WTC11 (cell line): ENCODE data around the gene C10orf88. TPM values are rescaled to one million over a fixed set of nuclear protein-coding genes. Genes with fewer than 3 reads are reported as not detected.

ENCODE experiments used
- CREM ChIP-seq: sonication (generic); formaldehyde crosslinking; IDR thresholded peaks from 2 replicates; pipeline ENCODE4 v1.8.1; 2022; ENCODE audit warnings: mild to moderate bottlenecking, missing genetic modification reagents, moderate library complexity
- CTCF ChIP-seq: fragments of 200-600 bp; IDR thresholded peaks from 2 replicates; pipeline ENCODE4 v1.8.0; 2022; ENCODE audit warnings: antibody characterized with exemption
- E2F5 ChIP-seq: sonication (generic); formaldehyde crosslinking; IDR thresholded peaks from 2 replicates; pipeline ENCODE4 v1.8.1; 2022; ENCODE audit warnings: mild to moderate bottlenecking, moderate library complexity, missing genetic modification reagents
- ERG ChIP-seq: fragments of 250-450 bp; sonication (Bioruptor Pico); IDR thresholded peaks from 2 replicates; pipeline ENCODE4 v1.8.0; 2021; ENCODE audit warnings: mild to moderate bottlenecking
- FOXK1 ChIP-seq: sonication (generic); formaldehyde crosslinking; IDR thresholded peaks from 2 replicates; pipeline ENCODE4 v1.8.0; 2022; ENCODE audit warnings: mild to moderate bottlenecking, moderate library complexity, missing genetic modification reagents
- GABPB1 ChIP-seq: sonication (generic); formaldehyde crosslinking; IDR thresholded peaks from 2 replicates; pipeline ENCODE4 v1.8.1; 2023; ENCODE audit warnings: mild to moderate bottlenecking, missing genetic modification reagents
- GRHL2 ChIP-seq: fragments of 250-450 bp; sonication (Bioruptor Pico); IDR thresholded peaks from 2 replicates; pipeline ENCODE4 v1.8.0; 2022; ENCODE audit warnings: mild to moderate bottlenecking, moderate library complexity; ENCODE audit not compliant: insufficient replicate concordance, severe bottlenecking
- HMGXB4 ChIP-seq: sonication (generic); formaldehyde crosslinking; IDR thresholded peaks from 2 replicates; pipeline ENCODE4 v1.8.1; 2023; ENCODE audit warnings: mild to moderate bottlenecking, moderate library complexity, missing genetic modification reagents
- JAZF1 ChIP-seq: fragments of 250-450 bp; sonication (Bioruptor Pico); IDR thresholded peaks from 2 replicates; pipeline ENCODE4 v1.9.0; 2021; ENCODE audit warnings: moderate library complexity, mild to moderate bottlenecking, inconsistent platforms
- MLX ChIP-seq: sonication (generic); formaldehyde crosslinking; IDR thresholded peaks from 2 replicates; pipeline ENCODE4 v1.8.1; 2023; ENCODE audit warnings: mild to moderate bottlenecking, missing genetic modification reagents, moderate library complexity
- NFE2L1 ChIP-seq: sonication (generic); formaldehyde crosslinking; IDR thresholded peaks from 2 replicates; pipeline ENCODE4 v1.8.1; 2023; ENCODE audit warnings: missing genetic modification reagents
- NFYB ChIP-seq: sonication (generic); formaldehyde crosslinking; conservative IDR thresholded peaks from 2 replicates; pipeline ENCODE4 v1.8.0; 2022; ENCODE audit warnings: low read depth, missing genetic modification reagents
- PREB ChIP-seq: sonication (generic); formaldehyde crosslinking; IDR thresholded peaks from 2 replicates; pipeline ENCODE4 v1.8.1; 2022; ENCODE audit warnings: mild to moderate bottlenecking, missing genetic modification reagents, moderate library complexity, borderline replicate concordance
- RORB ChIP-seq: fragments of 250-450 bp; sonication (Bioruptor Pico); IDR thresholded peaks from 2 replicates; pipeline ENCODE4 v1.9.0; 2021; ENCODE audit warnings: mild to moderate bottlenecking
- SMAD3 ChIP-seq: sonication (generic); formaldehyde crosslinking; IDR thresholded peaks from 2 replicates; pipeline ENCODE4 v1.8.0; 2022; ENCODE audit warnings: missing genetic modification reagents, mild to moderate bottlenecking, borderline replicate concordance
- STAT6 ChIP-seq: sonication (generic); formaldehyde crosslinking; conservative IDR thresholded peaks from 2 replicates; pipeline ENCODE4 v1.8.1; 2023; ENCODE audit warnings: mild to moderate bottlenecking, low read depth, missing genetic modification reagents, moderate library complexity
- TCF7 ChIP-seq: sonication (generic); formaldehyde crosslinking; IDR thresholded peaks from 2 replicates; pipeline ENCODE4 v1.8.0; 2022; ENCODE audit warnings: mild to moderate bottlenecking, low read depth, missing genetic modification reagents, moderate library complexity
- USF1 ChIP-seq: sonication (generic); formaldehyde crosslinking; IDR thresholded peaks from 2 replicates; pipeline ENCODE4 v1.8.0; 2022; ENCODE audit warnings: mild to moderate bottlenecking, missing genetic modification reagents
- ZNF138 ChIP-seq: sonication (generic); formaldehyde crosslinking; conservative IDR thresholded peaks from 2 replicates; pipeline ENCODE4 v1.8.1; 2022; ENCODE audit warnings: mild to moderate bottlenecking, moderate library complexity, missing genetic modification reagents
- ZNF219 ChIP-seq: sonication (generic); formaldehyde crosslinking; IDR thresholded peaks from 2 replicates; pipeline ENCODE4 v1.8.0; 2023; ENCODE audit warnings: missing genetic modification reagents, mild to moderate bottlenecking, borderline replicate concordance
- ZNF396 ChIP-seq: fragments of 250-450 bp; sonication (Bioruptor Pico); IDR thresholded peaks from 2 replicates; pipeline ENCODE4 v1.8.0; 2021; ENCODE audit warnings: mild to moderate bottlenecking, moderate library complexity, borderline replicate concordance
- ZNF416 ChIP-seq: fragments of 250-450 bp; sonication (Bioruptor Pico); IDR thresholded peaks from 2 replicates; pipeline ENCODE4 v1.9.0; 2021; ENCODE audit warnings: mild to moderate bottlenecking, inconsistent platforms
- ZNF512 ChIP-seq: sonication (generic); formaldehyde crosslinking; IDR thresholded peaks from 2 replicates; pipeline ENCODE4 v1.8.1; 2022; ENCODE audit warnings: missing genetic modification reagents, borderline replicate concordance
- total RNA-seq: library from RNA; stranded (reverse); gene quantifications from 3 replicates; pipeline ENCODE4 v1.2.3, GENCODE V29; 2021

The C10orf88 gene
- total RNA-seq, 1 experiment from 2014 or later = 6.5 TPM

- TF ChIP-seq E2F5 (CRISPR knock-in tag) (peak; percentile 71; the same call in 1 of the 2 replicates), ZNF219 (peak; percentile 54; the same call in 1 of the 2 replicates), ZNF416 (peak; percentile 68; the same call in 1 of the 2 replicates), JAZF1 (CRISPR knock-in tag) (no peak), STAT6 (CRISPR knock-in tag) (no peak), GABPB1 (peak; percentile 59; the same call in 1 of the 2 replicates), PREB (CRISPR knock-in tag) (no peak), ZNF512 (CRISPR knock-in tag) (no peak), MLX (CRISPR knock-in tag) (no peak), RORB (CRISPR knock-in tag) (no peak), FOXK1 (CRISPR knock-in tag) (peak; percentile 90), USF1 (CRISPR knock-in tag) (peak; percentile 55; the same call in 1 of the 2 replicates), NFYB (CRISPR knock-in tag) (no peak), TCF7 (CRISPR knock-in tag) (no peak), CTCF (peak; percentile 77), ZNF396 (CRISPR knock-in tag) (no peak), ZNF138 (CRISPR knock-in tag) (0 out of 2 replicates have a peak, but pooled peaks have one; percentile 54), ERG (CRISPR knock-in tag) (no peak), NFE2L1 (CRISPR knock-in tag) (peak; percentile 60; the same call in 1 of the 2 replicates), CREM (CRISPR knock-in tag) (peak; percentile 97), GRHL2 (CRISPR knock-in tag) (no peak), SMAD3 (CRISPR knock-in tag) (no peak), HMGXB4 (peak; percentile 98)
Measured at GRCh38 chr10:122980209-122981065, 26.4 kb upstream of the C10orf88 start, which contains the start of gene PSTK (continued).
